SIG-M5 treated with dmso at 0.1 percent for 504 hours (cell line): Measurements from ENCODE around the gene ZNF322.
A peak's percentile ranks its signal among the peaks of the same experiment; 100 is the strongest.

ENCODE experiments used
- DNase-seq: peaks from one replicate; lab custom pipeline; 2025; ENCODE audit not compliant: unreplicated experiment; lab: John Stamatoyannopoulos, UW

Gene ZNF322

DNA sequence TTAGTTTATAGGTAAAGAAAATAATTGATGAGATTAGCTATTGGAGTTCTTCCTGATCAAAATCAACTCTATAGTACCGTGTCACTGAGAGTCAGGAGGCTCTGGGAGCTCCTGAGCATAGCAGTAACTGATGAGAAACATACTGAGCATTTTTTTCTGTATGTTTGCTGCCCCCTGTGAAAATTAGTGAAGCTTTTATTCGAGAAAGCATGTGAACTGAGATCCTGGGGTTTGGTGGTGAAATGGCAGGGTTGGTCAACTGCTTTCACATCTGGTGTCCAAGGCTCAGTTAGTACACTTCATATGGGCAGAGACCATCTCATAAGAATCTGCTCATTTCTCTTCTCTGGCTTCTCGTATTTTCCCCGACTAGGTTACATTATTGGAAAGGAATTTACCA is 66.9 kb downstream of the ZNF322 start:
- peak; percentile 9 for DNase-seq

DNA sequence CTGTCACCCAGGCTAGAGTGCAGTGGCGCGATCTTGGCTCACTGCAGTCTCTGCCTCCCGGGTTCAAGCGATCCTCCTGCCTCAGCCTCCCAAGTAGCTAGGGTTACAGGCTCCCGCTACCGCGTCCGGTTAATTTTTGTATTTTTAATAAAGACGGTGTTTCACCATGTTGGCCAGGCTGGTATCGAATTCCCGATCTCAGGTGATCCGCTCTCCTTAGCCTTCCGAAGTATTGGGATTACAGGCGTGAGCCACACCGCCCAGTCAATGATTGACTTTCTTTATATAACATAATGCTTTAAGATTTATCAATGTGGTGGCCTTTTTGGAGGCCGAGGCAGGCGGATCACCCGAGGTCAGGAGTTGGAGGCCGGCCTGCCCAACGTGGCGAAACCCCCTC is 70.6 kb downstream of the ZNF322 start:
- DNase-seq = no peak
